HPDE6-E6E7 (cell line): ENCODE results near the gene PYGL.
"Not testable (repeated sequence)": the region's sequence is repeated elsewhere in the genome, so short reads cannot be mapped to it uniquely, and the experiment has no call there.

Experiments
- DNase-seq: peaks from one replicate; pipeline ENCODE4 v3.0.0; 2011; ENCODE audit warnings: missing footprints; ENCODE audit errors: extremely low spot score

The PYGL gene

DNA sequence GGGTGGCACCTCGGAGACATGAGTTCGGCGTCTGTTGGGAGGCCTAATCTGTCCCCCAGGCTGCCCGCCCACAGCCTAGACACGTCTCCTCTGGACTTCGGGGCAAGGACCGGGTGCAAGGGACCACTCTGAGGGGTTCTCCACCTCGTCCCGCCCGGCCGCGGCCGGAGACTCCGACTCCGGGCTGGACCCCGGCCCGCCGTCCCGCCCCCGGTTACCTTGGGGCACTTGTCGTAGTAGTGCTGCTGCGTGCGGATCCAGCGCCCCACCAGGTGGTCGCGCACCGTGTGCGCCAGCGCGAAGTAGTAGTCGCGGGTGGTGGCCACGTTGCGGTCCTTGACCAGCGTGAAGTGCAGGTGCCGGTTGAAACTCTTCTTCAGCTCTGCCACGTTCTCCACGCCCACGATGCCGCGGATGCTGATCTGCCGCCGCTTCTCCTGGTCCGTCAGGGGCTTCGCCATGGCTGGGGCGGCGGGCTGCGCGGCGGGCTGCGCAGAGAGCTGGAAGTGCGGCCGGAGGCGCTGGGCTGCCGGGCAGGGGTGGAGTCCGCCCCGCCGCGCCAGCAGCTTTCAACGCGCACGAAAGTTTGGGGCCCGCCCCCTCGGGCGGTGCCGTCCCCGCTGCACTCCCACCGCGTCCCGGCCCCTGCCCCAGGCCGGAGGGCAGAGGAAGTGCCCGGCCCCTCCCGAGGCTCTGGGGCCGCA, at the start of gene PYGL:
Gene PYGL, minus strand, starts transcription at position 541 of the 704 bp plus-strand sequence. Its CDS starts 80 bp downstream, at position 461.
- DNase-seq, result peak; percentile 59

DNA sequence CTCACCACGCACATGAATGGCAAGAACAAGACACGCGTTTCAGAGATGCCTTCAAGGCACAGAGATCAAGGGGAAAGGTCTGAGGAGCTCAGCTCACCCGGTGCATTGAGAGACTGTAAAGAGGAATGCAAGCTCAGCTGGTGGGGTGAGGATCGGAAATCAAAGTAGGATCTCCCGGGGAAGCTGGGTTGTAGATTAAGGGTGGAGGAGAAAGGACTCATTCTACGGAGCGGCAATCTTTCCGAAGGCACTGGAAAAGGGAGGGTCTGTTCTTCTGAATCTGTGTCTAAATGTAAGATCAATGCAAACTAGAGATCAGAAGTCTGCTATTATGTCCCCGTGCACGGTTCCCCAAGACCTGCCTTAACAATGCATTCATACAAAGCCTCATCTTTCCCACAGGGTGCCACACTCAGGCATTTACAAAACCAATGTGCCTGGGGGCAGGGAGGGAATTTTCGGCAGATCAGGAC, 41.6 kb upstream of the PYGL start:
- DNase-seq, result no peak

DNA sequence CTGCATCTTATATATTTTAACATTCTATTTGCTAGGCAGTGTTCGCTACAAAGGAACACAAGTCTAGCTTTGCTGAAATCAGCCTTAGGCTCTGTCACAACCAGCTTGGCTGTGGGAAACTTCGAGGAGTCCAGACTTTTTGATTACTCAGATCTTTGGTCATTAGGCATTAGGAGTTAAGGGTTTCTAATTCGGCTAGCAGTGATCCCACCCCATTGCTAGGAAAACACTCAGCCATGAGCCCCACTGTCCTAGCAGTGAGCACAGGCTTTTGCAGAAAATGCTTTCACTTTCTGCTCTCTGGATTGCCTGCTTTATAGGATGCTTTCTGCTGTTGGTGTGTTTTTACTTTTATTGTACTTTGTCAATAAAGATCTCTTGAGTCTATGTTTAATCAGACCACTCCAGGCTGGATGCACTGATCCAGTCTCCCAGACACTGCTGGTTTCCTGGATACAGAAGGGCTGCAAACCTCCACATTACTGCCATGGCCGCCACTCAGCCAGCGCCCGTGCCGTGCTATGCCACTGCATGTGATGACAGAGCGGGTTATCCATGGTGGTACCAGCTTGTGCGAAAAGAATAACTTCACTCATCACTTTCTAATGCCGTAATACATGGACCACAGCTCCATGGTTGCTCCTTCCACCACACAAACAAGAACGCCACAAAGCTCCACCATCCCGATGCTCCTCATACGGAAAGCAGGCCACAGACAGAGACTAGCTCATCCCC, 41.0 kb upstream of the PYGL start:
- DNase-seq, result no peak

DNA sequence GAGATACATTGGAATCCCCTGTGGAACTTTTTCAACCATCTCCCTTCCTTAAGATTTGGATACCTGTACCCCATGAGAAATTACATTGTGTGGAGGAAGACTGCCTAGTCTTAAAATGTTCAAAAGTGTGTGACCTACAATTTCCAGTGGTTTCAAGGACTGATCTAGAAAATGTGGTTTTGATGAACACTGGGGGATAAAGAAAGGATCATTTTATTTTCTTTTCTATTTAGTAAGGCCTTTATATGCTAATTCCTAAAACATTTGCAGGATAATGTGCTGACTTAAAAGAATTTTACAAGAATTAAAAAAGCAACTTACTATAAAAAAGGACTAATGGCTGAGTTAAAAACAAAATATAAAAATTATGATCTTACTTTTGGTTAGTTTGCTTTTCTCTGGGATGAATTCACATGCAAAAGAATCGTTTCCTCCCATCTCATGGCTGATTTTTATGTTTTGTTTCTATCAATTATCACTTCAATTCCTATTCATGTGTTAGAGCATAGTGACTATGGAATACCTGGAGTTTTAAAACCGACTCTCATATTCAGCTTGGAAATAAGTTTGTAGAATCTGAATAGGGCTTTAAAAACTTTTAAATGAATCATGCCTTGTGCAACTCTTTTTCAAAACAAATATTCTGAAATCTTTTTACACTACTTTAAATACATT, 39.9 kb upstream of the PYGL start:
- DNase-seq, result no peak

DNA sequence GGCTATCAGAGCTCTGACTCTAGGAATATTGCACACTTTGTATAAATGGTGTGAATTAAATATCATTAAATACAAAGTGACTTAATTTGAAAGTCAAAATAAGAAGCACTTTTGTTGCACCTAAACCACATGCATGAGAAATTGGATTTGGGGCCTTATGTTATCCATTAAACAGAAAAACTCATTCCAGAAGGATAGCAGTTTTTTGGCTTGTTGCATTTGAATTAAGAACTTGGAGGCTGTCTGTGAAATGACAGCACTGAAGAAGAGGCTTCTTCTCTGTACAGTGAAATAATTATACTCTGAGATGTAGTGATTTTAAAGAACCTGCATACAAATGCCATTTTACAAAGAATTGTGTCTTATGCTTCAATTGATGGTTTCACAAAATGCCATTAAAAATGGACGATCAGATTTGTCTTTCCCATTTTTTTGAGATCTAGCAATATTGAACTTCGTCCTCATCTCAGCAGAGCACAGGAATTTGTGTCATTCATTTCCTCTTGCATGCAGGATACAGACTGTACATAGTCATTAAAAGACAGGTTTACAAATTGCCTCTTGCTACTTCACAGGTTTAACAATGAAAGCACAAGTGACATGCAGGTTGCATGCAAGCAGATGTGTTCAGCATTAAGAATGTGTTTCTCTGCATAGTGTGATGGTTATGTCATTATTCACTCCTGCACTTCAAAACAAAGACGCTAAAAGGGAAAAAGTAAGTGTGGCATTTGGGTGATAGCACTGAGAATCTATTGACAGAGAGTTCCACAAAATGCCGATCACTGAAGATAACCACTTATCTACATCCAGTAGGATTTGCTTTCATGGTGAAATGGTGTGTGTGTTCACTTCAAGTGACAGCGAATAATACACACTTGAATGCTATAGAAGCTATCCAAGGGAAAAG, 35.9 kb upstream of the PYGL start:
- DNase-seq, result no peak

DNA sequence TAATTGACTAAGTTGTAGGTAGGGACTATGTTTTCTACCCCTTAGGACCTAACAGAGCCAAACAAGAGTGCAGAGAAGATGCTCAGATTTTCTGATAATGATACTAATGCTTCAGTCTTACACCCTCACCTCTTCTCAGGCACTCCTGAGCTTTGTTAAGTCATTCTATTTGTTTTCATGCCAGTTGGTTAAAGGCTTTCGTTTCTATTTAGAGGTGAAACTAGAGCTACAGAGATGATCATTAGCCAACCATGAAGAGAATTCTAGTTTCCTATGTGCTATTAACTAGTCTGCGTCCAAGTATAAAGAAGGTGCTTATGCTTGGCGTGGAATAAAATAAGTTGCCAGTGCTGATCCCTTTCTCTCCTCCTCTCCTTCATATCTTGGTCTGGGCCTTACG, 34.6 kb upstream of the PYGL start:
- no peak for DNase-seq

DNA sequence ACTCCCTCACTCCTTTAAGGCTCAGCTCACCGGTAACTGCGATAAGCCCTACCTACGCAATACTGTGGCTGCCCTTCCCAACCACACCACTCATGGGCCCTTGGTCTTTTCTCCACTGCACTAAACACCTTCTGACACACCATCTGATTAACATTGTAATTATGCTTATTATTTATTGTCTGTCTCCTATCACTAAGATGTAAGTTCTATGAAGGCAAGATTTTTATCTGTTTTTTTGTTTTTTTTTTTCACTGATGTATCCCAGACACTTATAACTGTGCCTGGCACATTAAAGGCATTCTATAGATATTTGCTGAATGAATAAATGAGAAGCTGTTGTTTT, 34.2 kb upstream of the PYGL start:
- no peak for DNase-seq

DNA sequence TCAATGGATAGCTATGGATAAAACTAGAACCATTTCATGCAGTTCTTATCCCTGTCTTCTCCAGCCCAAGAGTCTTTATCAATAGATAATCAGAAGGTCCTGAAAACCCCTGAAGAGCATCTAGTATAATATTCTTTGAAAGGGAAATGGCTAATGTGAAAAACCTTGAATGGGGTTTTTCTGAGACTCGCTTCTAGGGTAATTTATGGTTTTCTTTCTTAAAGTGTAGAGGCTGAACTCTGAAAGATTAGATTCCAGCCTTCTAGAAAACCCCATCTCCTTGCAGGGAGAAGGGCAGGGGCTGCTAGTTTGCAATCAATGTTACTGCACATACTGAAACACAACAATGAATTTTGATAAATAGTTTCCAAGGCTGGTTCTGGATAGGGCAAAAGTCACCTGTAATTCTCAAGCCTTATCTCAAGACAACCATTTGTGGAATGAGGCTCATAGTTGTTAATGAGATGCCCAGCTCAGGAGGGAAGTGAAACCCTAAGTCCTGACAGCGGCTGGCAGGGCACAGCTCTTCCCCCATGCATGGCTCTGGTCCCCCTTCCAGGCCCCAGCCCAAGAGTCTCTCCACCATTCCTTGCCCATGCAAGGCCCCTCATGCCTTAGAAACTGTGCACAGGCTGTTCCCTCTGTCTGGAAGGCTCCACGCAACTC, 33.7 kb upstream of the PYGL start:
- DNase-seq, result no peak

DNA sequence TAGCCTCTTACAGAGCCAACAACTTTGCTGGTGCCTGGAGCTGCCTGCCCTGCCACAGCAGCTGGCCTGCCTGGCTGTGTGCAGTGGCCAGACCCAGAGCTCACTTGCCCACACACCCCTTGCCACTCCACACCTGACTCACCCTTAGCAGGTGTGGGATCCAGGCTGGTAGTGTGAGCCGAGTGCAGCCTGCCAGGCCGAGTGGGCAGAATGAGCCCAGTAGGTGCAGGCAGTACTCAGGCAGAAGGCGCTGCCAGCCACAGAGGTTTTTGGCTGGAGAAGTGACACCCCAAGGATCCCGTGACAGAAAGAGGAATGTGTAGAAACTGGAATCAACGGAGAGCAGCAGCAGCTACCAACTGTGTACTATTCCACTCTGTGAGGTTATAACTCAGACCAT, 29.8 kb upstream of the PYGL start:
- DNase-seq, result no peak

DNA sequence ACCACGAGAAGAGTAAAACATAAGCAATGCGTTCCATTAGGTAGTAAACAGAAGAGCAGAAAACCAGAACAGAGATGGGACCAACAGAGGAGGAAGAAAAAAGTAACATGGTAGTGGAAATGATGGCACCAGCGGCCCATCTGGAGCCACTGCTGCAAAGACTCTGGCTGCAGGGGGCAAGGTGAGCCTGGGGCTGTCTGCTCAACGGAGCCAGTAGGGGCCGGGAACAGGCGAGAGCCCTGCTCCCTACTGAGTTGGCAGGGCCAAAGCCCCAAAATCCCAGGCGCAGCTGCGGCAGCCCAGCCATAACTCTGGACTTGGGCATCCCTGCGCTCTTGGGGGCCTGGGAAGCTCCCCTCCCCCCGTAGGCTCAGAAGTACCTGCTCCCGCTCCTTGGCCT, 28.5 kb upstream of the PYGL start:
- DNase-seq, result no peak

DNA sequence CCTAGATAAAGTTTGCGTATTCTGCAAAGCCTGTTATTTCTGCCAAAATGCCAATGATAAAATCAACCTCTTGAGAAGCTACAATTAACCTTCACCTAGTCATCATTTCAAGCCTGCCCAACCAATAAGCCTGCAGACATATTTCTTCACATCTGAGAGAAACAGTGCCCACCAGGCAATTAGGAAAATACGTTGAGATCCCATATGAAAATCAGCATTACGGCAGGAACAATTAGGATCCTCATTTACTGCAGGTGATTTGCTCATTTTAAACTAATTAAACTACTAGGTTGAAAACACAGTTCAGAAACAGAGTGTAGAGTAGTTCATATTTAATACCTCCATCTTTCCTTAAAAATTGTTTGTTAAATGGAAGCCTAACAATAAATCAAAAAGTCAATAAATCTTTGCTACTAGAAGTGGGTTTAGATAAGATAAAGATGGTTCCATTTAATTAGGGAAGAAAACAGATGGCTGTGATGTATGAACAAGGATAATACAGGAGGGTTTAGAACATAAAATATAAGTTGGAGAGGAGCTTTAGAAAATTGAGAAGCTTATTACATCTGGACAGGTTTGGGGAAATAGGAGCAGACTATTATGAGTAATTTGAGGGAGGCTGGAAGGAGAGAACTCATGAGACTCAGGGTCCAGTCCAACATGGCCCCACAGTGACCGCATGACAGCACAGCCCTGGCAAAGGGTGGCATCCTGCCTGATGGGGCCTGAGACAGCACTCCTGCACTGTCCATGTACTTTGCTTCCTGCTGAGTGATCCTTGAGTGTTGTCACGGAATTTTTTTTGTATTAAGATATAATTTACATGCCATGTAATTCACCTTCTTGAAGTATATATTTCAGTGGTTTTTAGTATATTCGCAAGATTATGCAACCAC, 26.9 kb upstream of the PYGL start:
- DNase-seq, result no peak

DNA sequence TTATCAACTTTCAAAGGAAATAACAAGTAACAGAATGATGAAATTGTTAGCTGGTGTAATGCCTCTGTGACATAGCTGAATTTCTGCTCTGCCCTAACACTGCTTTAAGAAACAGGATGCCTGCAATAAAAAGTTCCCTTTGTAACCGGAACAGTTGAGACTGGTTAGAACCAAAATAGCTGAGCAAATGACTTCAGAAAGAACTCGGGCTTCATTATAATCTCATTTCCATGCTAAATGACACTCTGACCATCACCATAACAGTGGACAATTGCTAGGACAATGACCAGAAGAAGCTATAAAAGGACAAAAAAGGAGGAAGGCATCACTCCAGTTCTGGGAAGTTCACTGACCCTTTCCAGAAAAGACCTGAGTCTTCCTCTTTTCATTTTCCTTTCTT, 23.5 kb upstream of the PYGL start:
- DNase-seq, result no peak

DNA sequence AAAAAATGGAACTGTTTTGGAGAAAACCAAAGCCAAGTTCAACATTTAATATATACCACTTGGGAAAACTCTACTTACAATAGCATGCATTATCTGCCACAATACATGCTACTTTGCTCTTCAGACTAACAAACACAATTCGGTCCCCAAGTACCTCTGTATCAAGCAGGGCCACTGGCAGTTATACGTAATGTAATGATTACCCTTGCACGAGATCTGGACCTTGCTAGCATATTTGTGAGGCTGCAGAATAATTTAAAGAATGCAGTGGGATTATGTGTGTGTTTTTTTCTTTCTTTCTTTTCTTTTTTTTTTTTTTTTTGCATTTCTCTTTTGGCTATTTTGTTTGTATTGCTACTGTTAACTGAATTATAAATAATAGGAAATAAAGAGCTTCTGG, 22.8 kb upstream of the PYGL start:
- DNase-seq, result no peak

DNA sequence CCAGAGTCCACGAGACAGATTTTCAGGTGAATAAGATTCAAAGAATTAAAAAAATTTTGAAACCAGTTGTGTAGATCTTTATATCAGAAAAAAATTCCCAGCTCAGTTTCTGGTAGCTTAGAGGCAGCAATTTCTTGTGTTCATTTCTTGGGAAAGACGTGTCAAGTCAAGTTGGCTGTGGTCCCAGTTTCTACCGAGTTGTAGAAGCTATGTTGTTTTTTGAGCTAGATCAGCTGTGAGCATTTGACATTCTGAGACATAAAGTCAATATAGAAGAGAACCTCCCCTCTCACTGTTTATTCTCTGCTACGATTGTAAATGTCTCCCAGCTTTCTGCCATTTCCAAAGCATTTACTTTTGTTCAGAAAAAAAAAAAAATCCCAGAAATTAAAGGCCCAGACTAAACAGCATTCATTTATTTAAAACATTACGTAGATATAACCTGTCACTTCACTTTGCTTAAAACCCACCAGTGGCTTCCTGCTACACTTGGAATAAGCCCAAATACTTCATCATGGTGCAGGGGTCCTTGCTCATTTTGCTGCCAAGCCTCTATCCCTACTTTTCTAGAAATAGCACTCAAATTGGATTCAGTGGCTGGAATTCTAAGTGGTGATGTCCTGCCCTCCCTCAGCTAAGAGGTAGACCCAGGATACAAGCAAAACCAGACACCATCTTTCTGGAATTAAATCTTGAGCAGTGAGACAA, 20.6 kb upstream of the PYGL start:
- DNase-seq, result no peak

DNA sequence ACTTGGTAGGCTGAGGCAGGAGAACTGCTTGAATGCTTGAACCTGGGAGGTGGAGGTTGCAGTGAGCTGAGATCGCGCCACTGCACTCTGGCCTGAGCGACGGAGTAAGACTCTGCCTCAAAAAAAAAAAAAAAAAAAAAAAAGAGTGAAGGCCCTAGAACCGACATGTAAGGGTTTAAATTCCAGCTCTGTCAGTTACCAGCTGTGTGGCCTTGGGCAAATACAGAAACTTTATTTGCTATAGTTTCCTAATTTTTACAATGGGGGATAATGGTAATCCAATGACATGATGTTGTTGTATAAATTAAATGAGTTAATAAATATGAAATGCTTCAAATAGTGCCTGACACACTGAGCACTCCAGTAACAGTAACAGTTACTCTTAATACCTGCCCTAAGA, 19.6 kb upstream of the PYGL start:
- no peak for DNase-seq

DNA sequence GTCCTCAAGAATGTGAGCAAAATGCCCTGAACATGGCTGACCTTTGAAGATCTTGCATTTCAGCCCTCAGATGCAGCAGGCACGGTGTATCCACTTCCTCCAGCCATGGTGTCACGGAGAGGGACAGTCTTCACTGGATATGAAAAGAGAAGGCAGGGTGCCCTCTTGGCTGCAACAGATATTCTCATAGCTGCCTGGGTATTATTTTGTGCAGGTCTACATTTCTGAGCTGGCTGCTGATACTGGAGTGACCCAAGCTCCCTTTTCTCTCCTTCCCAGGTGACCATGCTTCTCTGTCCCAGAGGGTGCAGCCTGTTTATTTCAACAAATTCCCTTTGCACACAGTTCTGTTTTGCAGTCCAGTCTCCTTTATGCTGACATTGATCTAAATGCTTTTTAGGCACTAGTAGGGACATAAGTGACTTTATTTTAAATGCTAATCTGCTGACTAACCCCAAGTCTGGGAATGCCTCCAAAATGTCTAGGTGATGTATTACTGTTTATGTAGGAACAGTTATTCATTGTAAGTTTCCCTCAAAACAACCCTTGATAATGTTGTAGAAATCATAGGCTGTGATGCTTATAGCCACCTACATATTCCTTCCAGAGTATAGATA, 17.4 kb upstream of the PYGL start:
- DNase-seq, result no peak

DNA sequence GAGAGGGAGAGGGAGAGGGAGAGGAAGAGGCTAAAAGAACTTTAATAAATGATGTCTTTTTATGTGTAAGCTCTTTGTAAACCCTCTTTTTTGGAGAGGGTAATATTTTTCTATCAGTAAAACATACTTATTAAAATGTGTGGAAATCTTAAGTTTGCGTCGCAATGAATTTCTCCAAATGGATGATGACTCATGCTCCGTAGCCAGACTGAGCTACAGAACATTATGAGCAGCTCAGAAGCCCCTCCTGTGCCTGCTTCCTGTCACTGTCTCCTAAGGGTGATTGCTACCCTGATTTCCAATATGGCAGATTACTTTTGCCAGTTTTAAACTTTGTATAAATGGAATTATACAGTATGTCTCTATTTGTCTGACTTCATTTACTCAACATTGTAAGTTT, 13.0 kb upstream of the PYGL start:
- no peak for DNase-seq

DNA sequence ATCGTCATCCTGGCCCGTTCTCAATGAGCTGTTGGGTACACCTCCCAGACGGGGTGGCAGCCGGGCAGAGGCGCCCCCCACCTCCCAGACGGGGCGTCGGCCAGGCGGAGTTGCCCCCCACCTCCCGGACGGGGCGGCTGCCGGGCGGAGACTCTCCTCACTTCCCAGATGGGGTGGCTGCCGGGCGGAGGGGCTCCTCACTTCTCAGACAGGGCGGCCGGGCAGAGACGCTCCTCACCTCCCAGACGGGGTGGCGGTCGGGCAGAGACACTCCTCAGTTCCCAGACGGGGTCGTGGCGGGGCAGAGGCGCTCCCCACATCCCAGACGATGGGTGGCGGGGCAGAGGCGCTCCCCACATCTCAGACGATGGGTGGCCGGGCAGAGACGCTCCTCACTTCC, 12.1 kb upstream of the PYGL start:
- not testable (repeated sequence) for DNase-seq

DNA sequence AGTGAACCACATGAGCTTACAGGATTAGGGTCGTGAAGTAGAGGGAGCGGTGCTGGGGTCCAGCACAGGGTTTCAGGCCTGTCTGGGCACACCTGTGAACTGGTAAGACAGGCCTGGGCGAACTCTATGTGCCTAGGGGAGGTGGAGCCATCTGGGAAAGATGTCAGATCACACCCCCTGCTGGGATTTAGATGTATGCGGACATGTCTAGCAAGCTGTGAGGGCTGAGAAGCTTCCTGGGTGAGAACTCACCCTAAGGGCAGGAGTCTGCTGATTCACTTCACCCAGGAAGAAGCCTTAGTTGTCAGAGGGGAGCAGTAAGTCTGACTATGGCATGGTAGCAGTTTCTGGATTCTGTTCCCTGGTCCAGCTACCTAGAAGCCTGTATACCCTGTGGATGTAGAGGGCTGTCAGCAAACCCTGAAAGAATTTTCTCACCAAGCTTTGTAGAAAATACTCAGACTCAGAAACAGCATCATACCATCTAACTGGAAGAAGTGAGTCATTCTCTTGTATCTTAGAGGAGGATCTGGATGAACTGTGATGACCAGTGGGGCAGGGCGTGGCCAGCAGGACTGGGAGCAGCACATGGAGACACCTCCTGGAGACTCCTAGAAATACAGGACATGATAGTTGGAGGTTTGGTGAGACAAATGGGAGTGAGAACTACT, 11.2 kb upstream of the PYGL start:
- peak; percentile 97 for DNase-seq
